HepG2 (cell line): Measurements from ENCODE around the gene DLG2. TPM values are rescaled to one million over a fixed set of nuclear protein-coding genes. Genes with fewer than 3 reads are reported as not detected.

Experiments used
- ATAC-seq: fragments of 200-7000 bp; cut with Tn5 transposase; 3 replicates; pipeline ENCODE4 v1.9.1; 2020; ENCODE audit warnings: mild to moderate bottlenecking, moderate library complexity
- BruUV-seq: library from RNA; stranded (reverse); fragments of 400-500 nt; replicated peaks from 2 replicates; lab custom pipeline; 2021; lab: Mats Ljungman, UMichigan
- CTCF ChIA-PET: fragments of 300-600 bp; formaldehyde crosslinking; extraction: SDS; loops from one replicate; lab custom pipeline; 2021; ENCODE audit warnings: low total read pairs, inconsistent platforms, low intra/inter-chr PET ratio; lab: Yijun Ruan, JAX
- POLR2A ChIA-PET: fragments of 350-600 bp; sonication (Branson Sonifier 250); formaldehyde crosslinking; loops from one replicate; lab custom pipeline; 2020; ENCODE audit warnings: antibody characterized with exemption, inconsistent platforms; lab: Yijun Ruan, JAX
- DNase-seq: peaks from one replicate; pipeline ENCODE4 v3.0.0-alpha.2; 2015; ENCODE audit warnings: low spot score
- FAIRE-seq: peaks from 3 replicates; lab custom pipeline; 2011; peaks lifted over from hg19 to GRCh38; lab: Jason Lieb, UNC
- H2AFZ ChIP-seq: one replicate; pipeline ENCODE4 v1.6.1; 2011; ENCODE audit warnings: low read length, inconsistent platforms
- H3K27ac ChIP-seq: fragments of 300-600 bp; 3 replicates; pipeline ENCODE4 v1.8.0; 2011; ENCODE audit warnings: mixed run types, mild to moderate bottlenecking, mixed read lengths, low read length, inconsistent platforms; ENCODE audit not compliant: insufficient read depth; ENCODE audit errors: extremely low read length
- H3K27me3 ChIP-seq, 2 experiments: fragments of 200-600 bp in 1 of 2; 2 replicates in 1 of 2; 3 replicates in 1 of 2; pipeline versions ENCODE4 v1.6.0 to v1.8.0; 2011; ENCODE audit warnings: low read length in 2 of 2, mild to moderate bottlenecking in 2 of 2, moderate library complexity in 2 of 2, inconsistent platforms in 1 of 2; ENCODE audit not compliant: insufficient read depth in 2 of 2, control insufficient read depth in 1 of 2
- H3K36me3 ChIP-seq, 2 experiments: fragments of 200-600 bp in 1 of 2; replicated peaks in 1 of 2; 2 replicates in 1 of 2; 3 replicates in 1 of 2; pipeline versions ENCODE4 v1.5.1 to v1.8.0; 2011; ENCODE audit warnings: low read length in 2 of 2, inconsistent platforms in 1 of 2; ENCODE audit not compliant: insufficient read depth in 2 of 2, control insufficient read depth in 1 of 2
- H3K4me1 ChIP-seq: 2 replicates; pipeline ENCODE4 v1.5.1; 2012; ENCODE audit warnings: low read length, inconsistent platforms; ENCODE audit not compliant: insufficient read depth
- H3K4me2 ChIP-seq: 2 replicates; pipeline ENCODE4 v1.6.0; 2011; ENCODE audit warnings: low read depth, low read length, inconsistent platforms
- H3K4me3 ChIP-seq, 3 experiments: fragments of 200-600 bp in 1 of 3; sonication (generic), shearing (Covaris generic) in 1 of 3; replicated peaks in 1 of 3; 2 replicates each; pipeline ENCODE4 v1.5.1; 2011 to 2016; ENCODE audit warnings: low read length in 3 of 3, inconsistent platforms in 2 of 3, low read depth in 2 of 3, mild to moderate bottlenecking in 2 of 3, control low read depth in 1 of 3, mixed read lengths in 1 of 3; ENCODE audit not compliant: insufficient read depth in 1 of 3
- H3K79me2 ChIP-seq: one replicate; pipeline ENCODE4 v1.6.1; 2011; ENCODE audit warnings: low read length, inconsistent platforms; ENCODE audit not compliant: insufficient read depth
- H3K9ac ChIP-seq: 2 replicates; pipeline ENCODE4 v1.6.0; 2011; ENCODE audit warnings: mild to moderate bottlenecking, low read depth, low read length, inconsistent platforms; ENCODE audit not compliant: insufficient read depth
- H3K9me3 ChIP-seq: 2 replicates; pipeline ENCODE4 v1.5.1; 2012; ENCODE audit warnings: mild to moderate bottlenecking, low read length
- H4K20me1 ChIP-seq: 2 replicates; pipeline ENCODE4 v1.6.0; 2011; ENCODE audit warnings: inconsistent platforms, mild to moderate bottlenecking, low read length, moderate library complexity; ENCODE audit not compliant: insufficient read depth
- BRD4 ChIP-seq: sonication (generic); formaldehyde crosslinking; IDR thresholded peaks from 2 replicates; pipeline ENCODE4 v1.4.0; 2020; ENCODE audit warnings: missing genetic modification reagents
- GATAD1 ChIP-seq: IDR thresholded peaks from 2 replicates; pipeline ENCODE4 v1.6.1; 2016; ENCODE audit warnings: missing genetic modification reagents, missing compliant biosample characterization
- JUN ChIP-seq: sonication (generic); formaldehyde crosslinking; IDR thresholded peaks from 2 replicates; pipeline ENCODE4 v1.4.0; 2020; ENCODE audit warnings: mild to moderate bottlenecking, missing genetic modification reagents
- KMT2B ChIP-seq: IDR thresholded peaks from 2 replicates; pipeline ENCODE4 v1.6.1; 2016; ENCODE audit warnings: missing genetic modification reagents, missing compliant biosample characterization
- PATZ1 ChIP-seq: sonication (generic); formaldehyde crosslinking; IDR thresholded peaks from 2 replicates; pipeline ENCODE4 v1.4.0; 2020; ENCODE audit warnings: missing genetic modification reagents
- PRMT3 ChIP-seq: sonication (generic); formaldehyde crosslinking; IDR thresholded peaks from 2 replicates; pipeline ENCODE4 v1.8.1; 2022; ENCODE audit warnings: low read depth, mild to moderate bottlenecking, moderate library complexity, missing genetic modification reagents, borderline replicate concordance
- RFXANK ChIP-seq: IDR thresholded peaks from 2 replicates; pipeline ENCODE4 v1.6.1; 2016
- SIN3B ChIP-seq: fragments of 150-350 bp; IDR thresholded peaks from 2 replicates; pipeline ENCODE4 v1.6.1; 2014; ENCODE audit warnings: low read length
- SNAPC5 ChIP-seq: sonication (generic); formaldehyde crosslinking; IDR thresholded peaks from 2 replicates; pipeline ENCODE4 v1.8.1; 2023; ENCODE audit warnings: mild to moderate bottlenecking, missing genetic modification reagents, borderline replicate concordance
- TCF7L2 ChIP-seq: IDR thresholded peaks from 2 replicates; pipeline ENCODE4 v1.6.1; 2011; ENCODE audit warnings: mild to moderate bottlenecking, low read depth, low read length, moderate library complexity
- ZFP36L2 ChIP-seq: sonication (generic); formaldehyde crosslinking; IDR thresholded peaks from 2 replicates; pipeline ENCODE4 v1.4.0; 2020; ENCODE audit warnings: missing genetic modification reagents
- ZNF234 ChIP-seq: sonication (generic); formaldehyde crosslinking; conservative IDR thresholded peaks from 2 replicates; pipeline ENCODE4 v1.5.1; 2020; ENCODE audit warnings: mild to moderate bottlenecking, missing genetic modification reagents
- ZNF30 ChIP-seq: sonication (generic); formaldehyde crosslinking; IDR thresholded peaks from 2 replicates; pipeline ENCODE4 v1.5.0; 2020; ENCODE audit warnings: mild to moderate bottlenecking, missing genetic modification reagents
- ZNF549 ChIP-seq: sonication (generic); formaldehyde crosslinking; IDR thresholded peaks from 2 replicates; pipeline ENCODE4 v1.5.0; 2020; ENCODE audit warnings: missing genetic modification reagents
- ZNF562 ChIP-seq: sonication (generic); formaldehyde crosslinking; IDR thresholded peaks from 2 replicates; pipeline ENCODE4 v1.8.0; 2022; ENCODE audit warnings: missing genetic modification reagents, borderline replicate concordance
- ZNF614 ChIP-seq: IDR thresholded peaks from 2 replicates; pipeline ENCODE4 v1.6.1; 2018; ENCODE audit warnings: missing biosample characterization, missing genetic modification reagents, inconsistent platforms, borderline replicate concordance
- ZNF629 ChIP-seq: sonication (generic); formaldehyde crosslinking; conservative IDR thresholded peaks from 2 replicates; pipeline ENCODE4 v1.5.0; 2020; ENCODE audit warnings: missing genetic modification reagents
- ZNF737 ChIP-seq: sonication (generic); formaldehyde crosslinking; IDR thresholded peaks from 2 replicates; pipeline ENCODE4 v1.5.0; 2020; ENCODE audit warnings: missing genetic modification reagents, mild to moderate bottlenecking, borderline replicate concordance
- WGBS: methylation state at CpG from one replicate; pipeline ENCODE4 v1.1.6; 2017; ENCODE audit warnings: low lambda C conversion rate; 5-methylcytosine and 5-hydroxymethylcytosine counted together
- in situ Hi-C: cut with HindIII; loops from 2 replicates; pipeline ENCODE4 v1.10.0; 2017; ENCODE audit warnings: low pct_unique_long_range_greater_than_20kb; ENCODE audit not compliant: extremely low pct_ligation_motif_present
- intact Hi-C: fragments of 100-400 bp; cut with micrococcal nuclease; formaldehyde crosslinking; loops from one replicate; pipeline ENCODE4 v1.10.0; 2022; ENCODE audit not compliant: unreplicated experiment
- polyA plus RNA-seq, 8 experiments: library from polyadenylated mRNA; depleted of rRNA in 3 of 8; stranded (reverse) in 7 of 8; unstranded in 1 of 8; fragments of >200 nt; fragmentation: Illumina TruSeq in 4 of 8; extraction: Trizol in 4 of 8; gene quantifications; 2 replicates each; pipeline versions ENCODE4 v1.2.1 to v1.2.3, GENCODE V29; 2011 to 2016; ENCODE audit warnings: low read depth in 4 of 8, missing spikeins in 1 of 8, mixed read lengths in 1 of 8; ENCODE audit not compliant: insufficient read depth in 1 of 8
- total RNA-seq, 5 experiments: library from RNA; depleted of rRNA; stranded (reverse); fragments of >200 nt; fragmentation: Illumina TruSeq; extraction: Trizol; gene quantifications; 2 replicates each; pipeline ENCODE4 v1.2.3, GENCODE V29; 2016; ENCODE audit warnings: low read depth in 1 of 5

DLG2 gene
- total and polyA plus RNA-seq, 2 of the 13 experiments (the other 11 are each of a cell fraction or from before 2014, with no cell fraction given) = 0.46 to 1.0 TPM

GRCh38 chr11:84825106-84825660 lies 802.0 kb downstream of the DLG2 start:
- Histone ChIP-seq H3K27me3 (no peaks in the 10 kb centered on the region; a peak in 1 of 5 replicates), H3K9me3 (no peaks in the 10 kb centered on the region), H3K79me2 (no peaks in the 10 kb centered on the region), H3K4me3 (no peak overlapping the region), H3K9ac (no peak overlapping the region), H2AFZ (no peak overlapping the region), H3K4me2 (no peak overlapping the region), H3K36me3 (no peaks in the 10 kb centered on the region), H4K20me1 (no peaks in the 10 kb centered on the region), H3K4me1 (no peaks in the 10 kb centered on the region), H3K27ac (no peak overlapping the region)
- intact Hi-C loops (no loop called here), in situ Hi-C loops (no loop called here)
- FAIRE-seq (no peak), DNase-seq (no peak), ATAC-seq (no peak)
- ChIA-PET CTCF (no interaction called here), POLR2A (no interaction called here)
- BruUV-seq = no TSS peak
- no peak for TF ChIP-seq RFXANK (CRISPR knock-in tag)
- TF ChIP-seq ZNF737 (CRISPR knock-in tag) = no peak
- TF ChIP-seq ZNF562 (CRISPR knock-in tag) = no peak
- no peak for TF ChIP-seq PRMT3
- TF ChIP-seq BRD4 = no peak
- no peak for TF ChIP-seq ZNF629 (CRISPR knock-in tag)
- no peak for TF ChIP-seq SIN3B
- TF ChIP-seq TCF7L2 = no peak
- TF ChIP-seq JUN = no peak
- TF ChIP-seq ZNF234 (CRISPR knock-in tag) = no peak
- TF ChIP-seq SNAPC5 = no peak
- no peak for TF ChIP-seq GATAD1 (CRISPR knock-in tag)
- no peak for TF ChIP-seq ZFP36L2 (CRISPR knock-in tag)
- no peak for TF ChIP-seq KMT2B (CRISPR knock-in tag)
- TF ChIP-seq ZNF30 = no peak
- TF ChIP-seq ZNF549 = no peak
- no peak for TF ChIP-seq PATZ1 (CRISPR knock-in tag)
- TF ChIP-seq ZNF614 (CRISPR knock-in tag) = no peak
- 6% methylated on average over 3 of the region's 3 CpGs for WGBS
